ENCODE data around the gene TCHHL1.

TCHHL1 gene

GRCh38 chr1:152111515-152111968 lies 22.7 kb upstream of the TCHHL1 start:
- Histone ChIP-seq H3K27me3 (ENCODE audit: insufficient read depth, low read length) (no peaks in the 10 kb centered on the region), H3K36me3 (ENCODE audit: insufficient read depth, low read length) (no peaks in the 10 kb centered on the region), H3K9ac (ENCODE audit: low read length) (no peak overlapping the region), H3F3A (ENCODE audit: insufficient read depth, low read length) (no peaks in the 10 kb centered on the region), H2AFZ (ENCODE audit: low read length) (no peak overlapping the region), H3K4me3 (ENCODE audit: low read depth, low read length, poor library complexity, severe bottlenecking) (no peak overlapping the region), H3K9me2 (ENCODE audit: low read depth, low read length) (no peaks in the 10 kb centered on the region), H3K4me2 (ENCODE audit: low read length) (no peak overlapping the region), H4K20me1 (ENCODE audit: insufficient read depth, low read length) (no peaks in the 10 kb centered on the region), H3K79me2 (ENCODE audit: insufficient read depth, low read length) (no peaks in the 10 kb centered on the region), H3K4me1 (ENCODE audit: insufficient read depth, low read length, severe bottlenecking) (no peaks in the 10 kb centered on the region), H3K27ac (ENCODE audit: low read depth, low read length, poor library complexity, severe bottlenecking) (no peak overlapping the region), H3K9me3 (ENCODE audit: low read length) (no peaks in the 10 kb centered on the region)
- TF ChIP-seq CTCF (IDR thresholded peaks at IDR 0.05; ENCODE audit: low read length): no peak

GRCh38 chr1:152110860-152111514 lies 22.1 kb upstream of the TCHHL1 start:
- Histone ChIP-seq H3K36me3 (ENCODE audit: insufficient read depth, low read length) (no peaks in the 10 kb centered on the region), H3K9ac (ENCODE audit: low read length) (no peak overlapping the region), H3K27me3 (ENCODE audit: insufficient read depth, low read length) (no peaks in the 10 kb centered on the region), H4K20me1 (ENCODE audit: insufficient read depth, low read length) (no peaks in the 10 kb centered on the region), H3K4me2 (ENCODE audit: low read length) (no peak overlapping the region), H3K9me3 (ENCODE audit: low read length) (no peaks in the 10 kb centered on the region), H3K79me2 (ENCODE audit: insufficient read depth, low read length) (no peaks in the 10 kb centered on the region), H3K27ac (ENCODE audit: low read depth, low read length, poor library complexity, severe bottlenecking) (no peak overlapping the region), H3K4me1 (ENCODE audit: insufficient read depth, low read length, severe bottlenecking) (no peaks in the 10 kb centered on the region), H3K9me2 (ENCODE audit: low read depth, low read length) (no peaks in the 10 kb centered on the region), H3F3A (ENCODE audit: insufficient read depth, low read length) (no peaks in the 10 kb centered on the region), H3K4me3 (ENCODE audit: low read depth, low read length, poor library complexity, severe bottlenecking) (no peak overlapping the region), H2AFZ (ENCODE audit: low read length) (no peak overlapping the region)
- TF ChIP-seq CTCF (IDR thresholded peaks at IDR 0.05; ENCODE audit: low read length): no peak
- TF ChIP-seq EZH2 (IDR thresholded peaks at IDR 0.05; ENCODE audit: borderline replicate concordance, low read length): no peak

GRCh38 chr1:152110365-152110859 lies 21.5 kb upstream of the TCHHL1 start:
- no peaks in the 10 kb centered on the region for H3K27me3 ChIP-seq (ENCODE audit: insufficient read depth, low read length)
- H3K36me3 ChIP-seq (ENCODE audit: insufficient read depth, low read length): no peaks in the 10 kb centered on the region
- no peak overlapping the region for H3K27ac ChIP-seq (ENCODE audit: low read depth, low read length, poor library complexity, severe bottlenecking)
- H3F3A ChIP-seq (ENCODE audit: insufficient read depth, low read length): no peaks in the 10 kb centered on the region
- no peaks in the 10 kb centered on the region for H4K20me1 ChIP-seq (ENCODE audit: insufficient read depth, low read length)
- H3K9me3 ChIP-seq (ENCODE audit: low read length): no peaks in the 10 kb centered on the region
- TF ChIP-seq CTCF (IDR thresholded peaks at IDR 0.05; ENCODE audit: low read length) (no peak), EZH2 (IDR thresholded peaks at IDR 0.05; ENCODE audit: borderline replicate concordance, low read length) (no peak)
- no peaks in the 10 kb centered on the region for H3K4me1 ChIP-seq (ENCODE audit: insufficient read depth, low read length, severe bottlenecking)
- H3K4me3 ChIP-seq (ENCODE audit: low read depth, low read length, poor library complexity, severe bottlenecking): no peak overlapping the region
- no peak overlapping the region for H3K4me2 ChIP-seq (ENCODE audit: low read length)
- no peaks in the 10 kb centered on the region for H3K9me2 ChIP-seq (ENCODE audit: low read depth, low read length)
- no peaks in the 10 kb centered on the region for H3K79me2 ChIP-seq (ENCODE audit: insufficient read depth, low read length)
- no peak overlapping the region for H3K9ac ChIP-seq (ENCODE audit: low read length)
- H2AFZ ChIP-seq (ENCODE audit: low read length): no peak overlapping the region

All from OCI-LY1 (cell line).